Suprapubic skin (tissue), 4 donors: ENCODE measurements around the gene SLC6A20.

ENCODE experiments used
- CTCF ChIP-seq, 2 donors: fragments of 200-600 bp in 1 of 2; fragments of 450-650 bp in 1 of 2; sonication (generic) in 1 of 2; IDR thresholded peaks; one replicate each; pipeline ENCODE4 v1.5.1; 2016 to 2019; ENCODE audit warnings: antibody characterized with exemption in 2 of 2, mild to moderate bottlenecking in 1 of 2, moderate library complexity in 1 of 2
- EP300 ChIP-seq: sonication (generic); formaldehyde crosslinking; IDR thresholded peaks from one replicate; pipeline ENCODE4 v1.6.1; 2017; ENCODE audit warnings: antibody characterized with exemption
- POLR2A ChIP-seq, 2 donors: fragments of 450-650 bp; IDR thresholded peaks; one replicate each; pipeline ENCODE4 v1.6.1; 2017; ENCODE audit warnings: antibody characterized with exemption in 2 of 2, mild to moderate bottlenecking in 2 of 2, moderate library complexity in 2 of 2
- POLR2AphosphoS5 ChIP-seq, 3 donors: sonication (generic); formaldehyde crosslinking; IDR thresholded peaks; one replicate each; pipeline ENCODE4 v1.6.1; 2017; ENCODE audit warnings: antibody characterized with exemption in 3 of 3

- TF ChIP-seq POLR2A (IDR thresholded peaks at IDR 0.05) (no peak), EP300 (no peak), CTCF (IDR thresholded peaks at IDR 0.05) (no peak), POLR2AphosphoS5 (IDR thresholded peaks at IDR 0.05) (no peak)
Observed at GRCh38 chr3:45789235-45789812, 7.0 kb downstream of the SLC6A20 start.
